HTR-8/SVneo (cell line): ENCODE measurements around the gene DCP1A.
"Not testable (repeated sequence)": the region's sequence is repeated elsewhere in the genome, so short reads cannot be mapped to it uniquely, and the experiment has no call there.

ENCODE experiments used
- DNase-seq: peaks from one replicate; pipeline ENCODE4 v3.0.0; 2011; ENCODE audit warnings: low spot score, mixed read lengths; ENCODE audit not compliant: insufficient read length
- FAIRE-seq: peaks from 2 replicates; lab custom pipeline; 2011; peaks lifted over from hg19 to GRCh38; lab: Jason Lieb, UNC

DCP1A gene

GRCh38 chr3:53269888-53270880 is 77.2 kb downstream of the DCP1A start:
- peak; percentile 94 for DNase-seq
- FAIRE-seq: peak; percentile 97

GRCh38 chr3:53269193-53269592 is 78.2 kb downstream of the DCP1A start:
- FAIRE-seq, DNase-seq: not testable (repeated sequence)

DNA sequence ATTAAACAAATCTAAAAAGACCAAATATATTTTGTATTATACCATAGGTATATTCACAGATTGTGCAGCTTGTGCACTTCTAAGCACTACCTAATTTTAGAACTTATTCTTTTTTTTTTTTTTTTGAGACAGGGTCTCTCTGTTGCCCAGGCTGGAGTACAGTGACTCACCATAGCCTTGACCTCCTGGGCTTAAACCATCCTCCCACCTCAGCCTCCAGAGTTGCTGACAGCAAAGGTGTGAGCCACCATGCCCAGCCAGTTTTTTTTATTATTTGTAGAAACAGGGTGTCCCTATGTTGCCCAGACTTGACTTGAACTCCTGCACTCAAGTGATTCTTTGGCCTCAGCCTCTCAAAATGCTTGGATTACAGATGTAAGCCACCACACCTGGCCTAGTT is 79.6 kb downstream of the DCP1A start:
- FAIRE-seq: no peak
- no peak for DNase-seq

DNA sequence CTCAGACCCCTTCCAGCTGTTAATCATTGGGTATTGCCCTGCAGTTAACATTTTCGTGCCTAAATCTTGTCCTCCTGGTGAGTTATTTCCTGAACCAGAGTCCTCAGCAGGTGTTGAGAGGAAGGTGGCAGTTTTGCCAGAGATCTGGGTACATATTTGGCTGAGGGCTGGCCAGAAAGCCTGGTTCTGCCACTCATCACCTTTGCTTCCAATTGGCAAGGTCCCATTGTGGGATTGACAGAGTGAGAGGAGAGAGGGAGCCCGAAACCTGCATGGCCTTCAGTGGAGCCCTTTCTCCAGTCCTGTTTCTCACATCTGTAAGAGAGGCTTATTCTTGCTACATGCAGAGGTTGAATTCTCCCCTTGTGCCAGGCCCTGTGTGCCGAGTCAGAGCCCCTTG is 82.6 kb downstream of the DCP1A start:
- DNase-seq (no peak), FAIRE-seq (no peak)

- no peak for FAIRE-seq
- no peak for DNase-seq
Measured at GRCh38 chr3:53263907-53264306, 83.4 kb downstream of the DCP1A start.

DNA sequence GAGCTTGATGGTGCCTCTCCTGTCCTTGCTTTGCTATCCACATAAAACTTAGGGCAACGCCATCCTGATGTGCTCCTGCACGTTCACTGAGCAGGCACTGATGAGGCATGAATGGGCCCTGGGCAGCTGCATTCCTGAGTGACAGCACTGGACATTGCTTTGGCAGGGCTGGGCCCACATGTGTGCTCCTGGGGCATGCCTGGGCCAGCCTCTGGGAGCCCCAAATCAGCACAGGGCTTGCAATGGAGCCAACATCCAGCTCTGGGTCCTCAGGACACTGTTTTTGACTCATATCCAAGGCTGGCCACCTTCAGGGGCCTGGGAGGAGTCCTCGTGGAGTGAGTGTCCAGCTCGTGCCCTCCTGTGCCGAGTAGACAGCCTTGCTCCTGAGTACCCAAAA is 85.6 kb downstream of the DCP1A start:
- no peak for DNase-seq
- FAIRE-seq: no peak

DNA sequence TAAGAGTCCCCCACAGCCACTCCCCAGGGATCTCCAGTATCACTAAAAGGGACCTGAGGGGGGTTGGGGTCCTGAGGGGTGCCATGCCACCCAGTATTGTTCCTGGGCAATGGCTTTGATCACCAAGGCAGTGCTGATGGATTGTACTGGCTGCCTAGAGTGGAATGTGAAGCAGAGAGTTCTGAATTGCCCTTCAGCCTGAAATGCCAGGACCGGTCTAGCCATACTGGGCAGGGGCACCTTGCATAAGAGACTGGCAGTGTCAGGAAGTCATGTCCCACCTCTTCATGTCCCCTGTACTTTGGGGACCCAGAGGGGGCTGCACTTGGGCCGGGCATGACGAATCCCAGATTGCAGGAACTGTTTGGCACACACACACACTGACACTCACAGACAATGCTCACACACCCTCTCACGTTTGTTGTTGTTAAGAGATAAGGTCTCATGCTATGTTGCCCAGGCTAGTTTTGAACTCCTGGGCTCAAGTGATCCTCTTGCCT is 87.0 kb downstream of the DCP1A start:
- DNase-seq: no peak

GRCh38 chr3:53259427-53260259 is 87.7 kb downstream of the DCP1A start:
- DNase-seq (no peak), FAIRE-seq (no peak)

More for the DNA sequence above, 87.0 kb downstream of the DCP1A start:
- FAIRE-seq: peak; percentile 44

DNA sequence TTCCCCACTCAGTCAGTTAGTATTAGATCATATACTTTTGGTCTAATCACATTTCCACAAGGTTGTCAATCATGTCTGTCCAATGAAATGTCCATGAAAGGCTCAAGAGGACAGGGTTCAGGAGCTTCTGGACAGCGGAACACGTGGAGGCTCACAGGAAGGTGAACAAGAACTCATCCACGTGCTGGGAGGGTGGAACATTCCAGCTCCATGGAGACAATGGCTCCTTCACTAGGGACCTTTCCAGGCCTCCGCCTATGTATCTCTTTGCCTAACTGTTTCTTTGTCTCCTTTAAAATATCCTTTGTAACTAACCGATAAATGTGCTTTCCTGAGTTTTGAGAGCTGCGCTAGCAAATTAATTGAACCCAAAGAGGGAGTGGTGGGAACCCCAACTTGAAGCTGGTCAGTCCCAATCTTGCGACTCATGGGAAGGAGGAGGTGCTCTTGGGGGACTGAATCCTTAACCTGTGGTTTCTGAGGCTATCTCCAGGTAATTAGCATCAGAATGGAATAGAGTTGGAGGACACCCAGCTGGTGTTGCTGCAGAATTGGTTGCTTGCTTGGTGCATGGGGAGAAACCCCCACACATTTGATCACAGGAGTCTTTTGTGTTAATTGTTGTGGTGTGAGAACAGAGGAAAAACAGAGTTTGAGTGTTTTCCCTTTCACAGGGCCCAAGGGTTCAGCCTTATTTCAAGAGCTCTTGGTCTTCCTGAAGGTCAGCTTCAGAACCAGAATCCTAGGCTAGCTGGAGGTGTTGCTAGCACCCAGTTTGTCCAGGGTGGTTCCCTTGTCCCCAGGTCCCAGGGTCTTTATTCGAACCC is 88.5 kb downstream of the DCP1A start:
- DNase-seq: no peak
- no peak for FAIRE-seq

- no peak for FAIRE-seq
Measured at GRCh38 chr3:53257465-53257864, 89.9 kb downstream of the DCP1A start.

GRCh38 chr3:53256704-53257055 is 90.7 kb downstream of the DCP1A start:
- FAIRE-seq (no peak), DNase-seq (no peak)

More at GRCh38 chr3:53257465-53257864, 89.9 kb downstream of the DCP1A start:
- DNase-seq: no peak

- DNase-seq: peak; percentile 88
- peak; percentile 80 for FAIRE-seq
Measured at GRCh38 chr3:53255775-53256703, 91.3 kb downstream of the DCP1A start, which contains the start of gene TKT. Gene TKT, minus strand, starts transcription at chr3:53256022. Its CDS starts 80 bp downstream, at chr3:53255942.

- no peak for DNase-seq
- peak; percentile 72 for FAIRE-seq
Measured at GRCh38 chr3:53255423-53255774, 91.9 kb downstream of the DCP1A start.

- DNase-seq (peak; percentile 80), FAIRE-seq (peak; percentile 65)
Measured at GRCh38 chr3:53254509-53255422, 92.6 kb downstream of the DCP1A start.

- no peak for FAIRE-seq
- no peak for DNase-seq
Measured at GRCh38 chr3:53253707-53254508, 93.4 kb downstream of the DCP1A start.

- not testable (repeated sequence) for DNase-seq, FAIRE-seq
Measured at GRCh38 chr3:53252947-53253322, 94.4 kb downstream of the DCP1A start.
